Skeletal muscle tissue (tissue), 4 donors: Measurements from ENCODE around the gene LANCL2. TPM values are rescaled to one million over a fixed set of nuclear protein-coding genes. Genes with fewer than 3 reads are reported as not detected.

Source experiments
- H3K27ac ChIP-seq: one replicate; pipeline ENCODE4 v1.7.0; 2013; ENCODE audit warnings: mild to moderate bottlenecking, low read depth, low read length, inconsistent platforms
- H3K27me3 ChIP-seq, 3 donors: one replicate each; pipeline ENCODE4 v1.7.0; 2013; ENCODE audit warnings: low read length in 3 of 3; ENCODE audit not compliant: control insufficient read depth in 3 of 3, insufficient read depth in 3 of 3
- H3K36me3 ChIP-seq, 3 donors: one replicate each; pipeline ENCODE4 v1.7.0; 2013; ENCODE audit warnings: low read length in 3 of 3; ENCODE audit not compliant: control insufficient read depth in 3 of 3, insufficient read depth in 3 of 3
- H3K4me1 ChIP-seq, 3 donors: one replicate each; pipeline ENCODE4 v1.7.0; 2013; ENCODE audit warnings: low read length in 3 of 3, mild to moderate bottlenecking in 3 of 3; ENCODE audit not compliant: control insufficient read depth in 3 of 3, insufficient read depth in 3 of 3
- H3K4me3 ChIP-seq, 3 donors: one replicate each; pipeline ENCODE4 v1.7.0; 2013; ENCODE audit warnings: low read length in 3 of 3
- H3K9ac ChIP-seq, 3 donors: one replicate each; pipeline ENCODE4 v1.7.0; 2013; ENCODE audit warnings: low read length in 3 of 3, mild to moderate bottlenecking in 3 of 3, moderate library complexity in 2 of 3, low read depth in 1 of 3
- H3K9me3 ChIP-seq, 3 donors: one replicate each; pipeline ENCODE4 v1.7.0; 2013; ENCODE audit warnings: low read length in 3 of 3; ENCODE audit not compliant: control insufficient read depth in 3 of 3
- total RNA-seq: library from RNA; depleted of rRNA; stranded (reverse); fragments of >200 nt; gene quantifications from one replicate; pipeline ENCODE4 v1.2.3, GENCODE V29; 2014
- donor health status: Osteomylitis.

The LANCL2 gene
- total RNA-seq, 1 donor from 2014 or later, result 13.0 TPM

DNA sequence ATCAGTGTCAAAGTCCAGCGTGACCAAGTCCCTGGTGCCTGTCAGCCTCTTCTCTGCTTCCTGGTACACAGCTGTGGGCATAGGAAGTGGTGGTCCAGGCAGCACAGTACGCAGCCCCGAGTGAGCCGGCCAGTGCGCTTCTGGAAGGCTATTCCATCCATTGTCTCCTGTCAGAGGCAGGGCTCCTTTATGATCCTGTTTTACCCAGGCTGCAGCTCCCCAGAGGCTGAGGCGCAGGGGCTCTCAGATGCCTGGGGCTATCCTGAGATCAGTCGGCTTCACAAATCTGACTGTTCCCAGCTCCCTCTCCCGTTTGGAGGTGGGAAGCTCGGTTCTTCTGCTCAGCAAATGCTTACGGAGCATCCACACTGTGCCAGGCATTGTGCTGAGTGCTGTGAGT is 70.3 kb downstream of the LANCL2 start:
- peaks cover 18 to 27% (median 24%) of the 10 kb centered on the region in 3 donors for H3K4me1 ChIP-seq
- no peaks in the 10 kb centered on the region for H3K9me3 ChIP-seq
- no peak overlapping the region for H3K27ac ChIP-seq
- H3K36me3 ChIP-seq, result peaks cover 0 to 10% (median 0%) of the 10 kb centered on the region in 3 donors
- H3K4me3 ChIP-seq, result no peak overlapping the region
- H3K9ac ChIP-seq, result no peak overlapping the region
- H3K27me3 ChIP-seq, result no peaks in the 10 kb centered on the region

DNA sequence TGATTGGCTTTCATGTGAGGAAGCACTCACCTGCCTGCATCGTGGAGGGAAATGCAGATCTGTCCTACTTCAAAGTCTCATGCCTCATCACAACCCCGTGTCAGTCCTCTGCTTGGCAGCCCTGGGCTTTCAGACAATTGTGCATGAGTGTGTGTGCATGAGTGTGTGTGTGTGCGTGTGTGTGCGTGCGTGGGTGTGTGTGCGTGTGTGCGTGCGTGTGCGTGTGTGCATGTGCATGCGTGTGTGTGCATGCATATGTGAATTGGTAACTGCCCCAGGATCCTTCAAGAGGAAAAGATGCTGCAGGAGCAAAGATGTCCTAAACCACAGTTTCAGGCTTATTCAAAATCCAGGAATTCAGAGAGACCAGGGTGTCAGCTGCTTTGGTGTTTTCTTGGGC is 71.3 kb downstream of the LANCL2 start:
- Histone ChIP-seq H3K4me1 (peaks cover 25 to 36% (median 34%) of the 10 kb centered on the region in 3 donors), H3K36me3 (peaks cover 0 to 8% (median 0%) of the 10 kb centered on the region in 3 donors), H3K9ac (no peak overlapping the region), H3K27me3 (no peaks in the 10 kb centered on the region), H3K9me3 (no peaks in the 10 kb centered on the region), H3K27ac (no peak overlapping the region), H3K4me3 (no peak overlapping the region)

DNA sequence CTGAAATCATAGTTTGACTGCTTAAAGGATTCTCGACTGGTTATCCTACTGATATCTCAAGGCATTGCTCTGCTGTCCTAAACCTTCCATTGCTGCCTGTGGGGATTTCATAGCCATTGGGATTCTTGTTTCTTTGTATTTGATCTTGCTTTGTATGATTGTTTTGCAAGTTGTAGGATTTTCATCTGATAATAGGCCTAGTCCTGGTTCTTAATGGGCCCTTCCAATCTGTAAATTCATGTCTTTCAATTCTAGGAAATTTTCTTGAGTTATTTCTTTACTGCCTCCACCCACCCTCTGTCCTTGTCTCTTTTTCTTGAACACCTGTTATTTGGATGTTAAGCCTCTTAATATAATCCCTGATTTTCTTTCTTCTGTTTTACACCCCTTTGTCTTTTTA is 72.2 kb downstream of the LANCL2 start:
- Histone ChIP-seq H3K9me3 (no peaks in the 10 kb centered on the region), H3K27me3 (no peaks in the 10 kb centered on the region), H3K36me3 (peaks cover 0 to 4% (median 0%) of the 10 kb centered on the region in 3 donors), H3K4me1 (peaks cover 25 to 36% (median 34%) of the 10 kb centered on the region in 3 donors), H3K4me3 (no peak overlapping the region), H3K9ac (no peak overlapping the region), H3K27ac (no peak overlapping the region)

DNA sequence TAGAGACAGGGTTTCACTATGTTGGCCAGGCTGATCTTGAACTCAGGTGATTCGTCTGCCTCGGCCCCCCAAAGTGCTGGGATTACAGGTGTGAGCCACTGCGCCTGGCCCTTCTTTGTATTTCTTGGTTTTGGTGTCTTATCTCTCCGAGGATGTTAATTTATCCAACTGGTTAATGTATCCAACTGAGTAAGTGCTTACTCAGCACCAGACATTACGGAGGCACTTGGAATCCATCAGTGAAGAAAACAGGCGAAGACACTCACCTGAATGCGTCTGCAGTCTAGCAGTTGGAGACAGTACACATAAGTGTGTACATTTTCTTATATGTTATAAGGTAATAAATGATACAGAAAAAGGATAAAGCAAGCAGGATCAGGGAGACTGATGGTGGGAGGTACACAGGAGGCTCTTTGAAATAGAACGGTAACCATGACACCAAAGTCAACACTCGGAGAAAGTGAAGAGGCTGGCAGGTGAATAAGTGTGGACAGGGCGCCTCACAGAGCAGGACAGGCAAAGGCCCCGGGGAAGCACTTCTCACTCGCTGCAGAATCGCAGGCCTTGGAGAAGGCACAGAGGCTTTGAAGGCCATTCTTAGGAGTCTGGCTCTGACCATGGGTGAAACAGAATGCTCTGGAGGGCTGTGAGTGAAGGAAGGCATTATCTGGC is 73.1 kb downstream of the LANCL2 start:
- Histone ChIP-seq H3K9me3 (no peaks in the 10 kb centered on the region), H3K27ac (no peak overlapping the region), H3K9ac (no peak overlapping the region), H3K4me3 (peak overlapping the region in 1 of 3 donors; percentile 4), H3K4me1 (peaks cover 25 to 34% (median 33%) of the 10 kb centered on the region in 3 donors), H3K36me3 (no peaks in the 10 kb centered on the region), H3K27me3 (no peaks in the 10 kb centered on the region)

DNA sequence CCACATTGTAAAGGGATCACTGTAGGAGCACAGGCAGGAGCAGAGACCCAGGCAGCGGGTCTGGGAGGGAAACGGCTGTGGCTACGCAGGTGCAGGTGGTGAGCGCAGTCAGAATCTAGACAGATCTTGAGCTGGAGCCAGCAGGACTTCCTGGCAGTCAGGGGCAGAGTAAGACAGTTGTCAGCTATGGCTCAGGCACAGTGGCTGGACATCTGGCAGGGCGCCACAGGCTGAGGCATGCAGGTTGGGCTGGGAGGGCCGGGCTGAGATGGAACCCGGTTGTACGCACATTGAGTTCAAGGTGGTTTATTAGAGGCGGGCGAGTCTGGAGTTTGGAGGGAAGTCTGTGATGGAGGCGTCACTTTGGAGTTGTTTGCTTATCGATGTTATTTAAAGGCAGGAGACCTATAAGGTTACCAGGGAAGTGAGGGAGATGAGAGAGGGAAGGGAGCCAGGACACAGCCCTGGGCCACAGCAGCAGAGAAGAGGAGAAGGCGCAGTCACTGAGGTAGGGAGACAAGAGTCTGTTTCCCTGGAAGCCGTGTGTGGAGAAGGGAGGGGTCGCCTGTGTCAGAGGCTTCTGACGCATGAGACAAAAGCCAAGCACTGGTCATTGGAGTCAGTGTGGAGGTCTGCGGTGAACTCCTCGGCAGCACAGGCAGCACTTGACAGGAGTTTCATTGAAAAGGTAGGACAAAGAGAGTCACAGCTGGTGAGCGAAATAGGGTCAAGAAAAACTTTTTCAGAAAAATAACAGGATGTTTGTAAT is 73.8 kb downstream of the LANCL2 start:
- H3K9me3 ChIP-seq, result no peaks in the 10 kb centered on the region
- H3K27me3 ChIP-seq, result no peaks in the 10 kb centered on the region
- H3K36me3 ChIP-seq, result no peaks in the 10 kb centered on the region
- peak overlapping the region in 1 of 3 donors; percentile 32 for H3K4me3 ChIP-seq
- H3K4me1 ChIP-seq, result peaks cover 25 to 34% (median 33%) of the 10 kb centered on the region in 3 donors
- H3K9ac ChIP-seq, result peak overlapping the region in 2 of 3 donors; percentile 33 to 47
- no peak overlapping the region for H3K27ac ChIP-seq

DNA sequence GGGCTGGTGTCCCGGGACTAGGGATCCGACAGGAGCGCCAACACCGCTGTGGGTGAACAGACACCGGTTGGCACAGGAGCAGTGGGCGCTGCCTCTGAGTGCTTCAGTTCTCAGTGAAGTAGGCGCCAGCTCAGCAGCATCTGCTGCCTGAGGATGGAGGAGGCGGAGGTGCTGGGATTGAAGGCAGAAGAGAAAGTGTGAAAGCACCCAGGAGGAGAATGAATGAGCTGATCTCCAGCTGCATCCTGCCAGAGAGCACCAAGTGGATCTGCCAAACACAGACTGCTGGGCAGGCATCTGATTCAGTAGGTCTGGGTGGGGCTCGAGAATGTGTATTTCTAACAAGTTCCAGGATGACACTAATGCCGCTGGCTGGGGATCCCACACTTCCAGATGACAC is 74.5 kb downstream of the LANCL2 start:
- H3K27me3 ChIP-seq, result no peaks in the 10 kb centered on the region
- peak overlapping the region in 2 of 3 donors; percentile 32 to 35 for H3K4me3 ChIP-seq
- peaks cover 25 to 34% (median 33%) of the 10 kb centered on the region in 3 donors for H3K4me1 ChIP-seq
- peak overlapping the region in 2 of 3 donors; percentile 47 to 62 for H3K9ac ChIP-seq
- H3K27ac ChIP-seq, result peak overlapping the region; percentile 30
- no peaks in the 10 kb centered on the region for H3K9me3 ChIP-seq
- H3K36me3 ChIP-seq, result no peaks in the 10 kb centered on the region

DNA sequence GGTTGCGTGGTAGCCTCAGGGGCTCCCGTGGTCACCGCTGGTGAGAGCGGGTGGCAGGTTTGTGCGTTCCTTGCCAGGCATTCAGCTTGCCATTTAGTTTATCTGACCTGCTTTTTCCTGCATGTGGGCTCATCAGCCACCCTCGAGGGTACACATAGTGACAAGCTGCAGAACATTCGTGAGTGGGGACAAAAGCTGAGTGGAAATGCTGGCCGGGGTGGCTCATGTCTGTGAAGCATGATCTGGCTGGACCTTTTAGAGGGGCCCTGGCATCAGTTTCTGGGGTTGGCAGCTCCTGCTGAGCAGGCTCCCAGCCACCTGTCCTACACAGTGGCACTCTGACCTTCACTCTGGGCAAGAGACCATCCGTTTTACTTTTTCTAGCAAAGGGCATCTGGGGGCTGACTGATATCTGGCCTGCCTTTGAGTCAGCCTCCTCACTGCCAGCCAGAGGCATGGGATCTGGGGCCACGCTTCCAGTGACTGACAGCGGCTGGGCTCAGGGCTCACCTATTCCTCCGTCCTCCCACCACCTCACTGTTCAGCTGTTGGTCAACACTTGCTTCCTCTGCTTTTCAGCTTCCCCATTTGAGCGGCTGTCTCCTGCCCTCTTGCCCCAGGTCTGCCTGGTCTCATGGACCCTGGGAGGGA is 75.0 kb downstream of the LANCL2 start:
- H3K4me1 ChIP-seq, result peaks cover 25 to 34% (median 33%) of the 10 kb centered on the region in 3 donors
- no peaks in the 10 kb centered on the region for H3K27me3 ChIP-seq
- H3K9me3 ChIP-seq, result no peaks in the 10 kb centered on the region
- peak overlapping the region; percentile 30 for H3K27ac ChIP-seq
- no peaks in the 10 kb centered on the region for H3K36me3 ChIP-seq
- peak overlapping the region in 2 of 3 donors; percentile 24 to 35 for H3K4me3 ChIP-seq
- H3K9ac ChIP-seq, result peak overlapping the region in 2 of 3 donors; percentile 23 to 62

DNA sequence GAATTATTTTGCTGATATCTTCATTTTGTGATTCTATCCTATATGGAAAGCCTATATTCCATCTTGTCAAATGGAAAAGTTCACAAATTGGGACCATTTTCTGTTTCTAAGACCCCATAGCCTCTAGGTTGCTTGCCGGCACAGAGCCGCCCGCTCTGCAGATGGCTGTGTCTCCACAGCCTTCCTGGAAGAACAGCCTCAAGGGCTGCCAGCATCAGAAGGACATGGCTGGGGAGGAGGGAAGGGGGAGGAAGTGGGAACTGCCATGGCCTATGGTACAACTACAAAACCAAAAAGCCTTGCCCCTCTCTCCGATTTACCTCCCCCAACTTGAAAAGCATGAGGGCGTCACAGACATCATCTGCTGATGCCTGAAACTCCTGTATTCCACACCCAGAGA is 75.9 kb downstream of the LANCL2 start:
- peak overlapping the region in 1 of 3 donors; percentile 62 for H3K9ac ChIP-seq
- peaks cover 25 to 34% (median 33%) of the 10 kb centered on the region in 3 donors for H3K4me1 ChIP-seq
- no peak overlapping the region for H3K4me3 ChIP-seq
- no peak overlapping the region for H3K27ac ChIP-seq
- no peaks in the 10 kb centered on the region for H3K36me3 ChIP-seq
- H3K27me3 ChIP-seq, result no peaks in the 10 kb centered on the region
- H3K9me3 ChIP-seq, result no peaks in the 10 kb centered on the region

DNA sequence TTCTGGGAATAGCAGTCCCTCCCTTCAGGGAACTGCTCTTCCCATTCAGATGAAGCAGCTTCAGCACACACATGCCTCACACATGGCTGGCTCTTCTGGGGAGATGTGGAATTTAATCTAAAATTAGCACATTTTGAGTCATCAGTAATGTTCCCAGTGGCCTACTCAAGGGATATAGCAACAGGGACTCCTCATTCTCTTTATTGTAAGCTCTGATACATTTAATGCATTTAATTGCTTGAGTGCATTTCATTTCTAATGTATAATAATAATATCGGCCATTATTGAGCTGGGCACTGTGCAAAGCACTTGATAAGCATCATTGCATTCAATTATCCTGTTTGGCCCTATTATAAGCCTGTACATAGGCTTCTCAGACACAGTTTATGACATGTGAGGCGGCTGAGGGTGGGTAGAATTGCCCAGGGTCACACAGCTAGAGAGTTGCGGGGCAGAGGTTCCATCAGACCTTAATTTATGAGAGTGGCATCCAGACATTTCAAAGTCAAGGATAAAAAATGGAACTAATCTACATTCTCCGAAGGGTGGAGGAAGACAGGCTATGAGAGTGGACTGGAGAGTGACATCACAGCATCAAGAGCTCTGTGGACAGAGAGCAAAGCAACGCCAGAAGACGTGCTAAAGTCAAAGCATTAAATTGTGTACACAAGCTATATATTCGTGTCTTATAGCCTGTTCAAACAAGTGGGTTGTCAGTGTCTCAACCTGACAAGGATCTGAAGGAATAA is 76.8 kb downstream of the LANCL2 start:
- Histone ChIP-seq H3K27me3 (no peaks in the 10 kb centered on the region), H3K9ac (no peak overlapping the region), H3K4me3 (no peak overlapping the region), H3K36me3 (no peaks in the 10 kb centered on the region), H3K27ac (no peak overlapping the region), H3K4me1 (peaks cover 25 to 34% (median 33%) of the 10 kb centered on the region in 3 donors), H3K9me3 (no peaks in the 10 kb centered on the region)
